ENCODE data around the gene RSPH9. TPM values are rescaled to one million over a fixed set of nuclear protein-coding genes. Genes with fewer than 3 reads are reported as not detected.
"Not testable (repeated sequence)": the region's sequence is repeated elsewhere in the genome, so short reads cannot be mapped to it uniquely, and the experiment has no call there.

RSPH9 gene
- total and polyA plus RNA-seq, 7 experiments from 2014 or later, result 0.96 to 1.1 TPM; not detected in 5

DNA sequence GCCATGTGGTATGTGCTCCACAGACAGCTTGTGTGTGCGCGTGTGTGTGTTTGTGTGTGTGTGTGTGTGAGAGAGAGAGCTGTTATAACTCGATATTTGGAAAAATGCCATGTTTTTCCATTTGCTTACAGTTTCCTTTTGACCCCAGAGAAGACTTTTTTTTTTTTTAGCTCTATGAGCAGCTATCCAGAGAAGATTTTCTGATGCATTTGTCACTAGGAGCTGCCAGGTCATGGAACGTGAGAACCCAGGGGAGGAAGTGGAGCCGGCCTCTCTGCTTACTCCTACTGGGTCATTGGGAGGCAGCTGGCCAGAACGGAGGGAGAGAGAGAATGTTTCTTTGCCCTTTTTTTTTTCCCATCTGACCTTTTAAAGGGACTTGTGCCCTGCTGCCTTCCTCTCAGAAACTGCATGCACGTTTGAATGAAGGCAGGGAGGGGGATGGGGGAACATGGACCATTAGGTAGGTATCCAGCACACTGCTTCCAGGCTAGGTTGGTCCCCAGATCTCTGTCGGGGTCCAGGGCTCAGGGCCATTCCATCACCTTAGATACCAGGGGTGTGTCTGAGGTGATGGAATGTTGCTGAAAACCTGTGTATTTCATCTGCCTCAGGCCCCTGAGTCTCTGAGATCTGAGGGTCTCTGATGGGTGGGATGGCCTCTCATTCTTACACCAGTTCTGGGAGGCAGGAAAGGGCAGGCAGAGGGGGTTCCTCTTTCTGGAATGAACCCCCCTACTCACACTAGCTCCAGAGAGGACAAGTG lies 53.9 kb downstream of the RSPH9 start:
- no peak for ATAC-seq
- Mint-ChIP-seq H3K9me3 (peaks cover 0 to 2% (median 0%) of the 10 kb centered on the region in 11 donors), H3K27ac (no peak overlapping the region), H3K27me3 (peaks cover 6 to 35% (median 22%) of the 10 kb centered on the region in 5 donors), H3K36me3 (no peaks in the 10 kb centered on the region), H3K4me1 (peaks cover 0 to 3% (median 0%) of the 10 kb centered on the region in 7 donors), H3K4me3 (no peak overlapping the region)
- ChIA-PET CTCF (no interaction called here), POLR2A (interaction anchor here (0.6 kb wide), 1 partner anchor 431 kb away, joined by 3 read pairs; no protein-coding TSS in a partner anchor)
- no peaks in the 10 kb centered on the region for H3K9me3 ChIP-seq (ENCODE audit: control insufficient read depth in 2 of 3, low read length in 3 of 3)
- H3K4me3 ChIP-seq (ENCODE audit: low read length), result no peak overlapping the region
- H3K27ac ChIP-seq (ENCODE audit: low read depth, low read length), result no peak overlapping the region
- no peaks in the 10 kb centered on the region for H3K4me1 ChIP-seq (ENCODE audit: control insufficient read depth in 2 of 2, insufficient read depth in 2 of 2, low read length in 2 of 2)
- no peaks in the 10 kb centered on the region for H3K27me3 ChIP-seq (ENCODE audit: control insufficient read depth in 2 of 2, insufficient read depth in 2 of 2, low read length in 2 of 2)
- no peaks in the 10 kb centered on the region for H3K36me3 ChIP-seq (ENCODE audit: control insufficient read depth in 2 of 3, insufficient read depth in 3 of 3, low read length in 3 of 3)
- no peak for DNase-seq
- intact Hi-C loops (cut with micrococcal nuclease), result no loop called here

DNA sequence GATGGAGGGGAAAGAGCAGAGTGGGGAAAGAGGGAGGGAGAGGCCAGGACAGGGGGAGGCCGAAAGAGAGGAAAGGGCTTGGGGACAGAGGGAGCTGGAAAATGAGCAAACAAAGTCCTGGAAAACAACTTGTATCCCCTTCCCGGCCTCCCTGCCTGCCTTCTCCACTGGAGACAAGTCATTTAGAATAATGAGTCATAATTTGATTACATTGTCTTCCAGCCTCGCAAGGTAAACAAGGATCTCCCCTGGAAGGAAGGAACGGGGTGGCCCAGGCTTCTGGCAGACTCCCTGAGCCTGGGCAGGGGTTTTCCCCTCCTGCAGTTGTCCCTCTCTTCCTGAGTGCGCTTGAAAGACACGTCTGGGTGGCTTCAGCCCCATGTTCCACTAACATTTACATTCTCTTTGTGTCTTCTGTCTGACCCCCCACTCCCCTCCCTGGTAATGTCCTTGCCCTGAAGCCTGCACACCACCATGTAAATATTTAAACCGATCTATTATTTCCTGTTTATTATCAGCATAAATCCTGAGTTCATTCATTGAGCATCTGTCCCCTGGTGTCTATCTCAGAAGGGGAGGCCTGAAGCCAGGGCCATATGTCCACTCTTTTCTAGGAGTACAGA lies 54.8 kb downstream of the RSPH9 start:
- Mint-ChIP-seq H3K4me3 (no peak overlapping the region), H3K27ac (no peak overlapping the region), H3K4me1 (peaks cover 0 to 3% (median 0%) of the 10 kb centered on the region in 7 donors), H3K9me3 (peaks cover 0 to 2% (median 0%) of the 10 kb centered on the region in 11 donors), H3K36me3 (no peaks in the 10 kb centered on the region), H3K27me3 (peaks cover 6 to 34% (median 19%) of the 10 kb centered on the region in 5 donors)
- Histone ChIP-seq H3K27ac (ENCODE audit: low read depth, low read length) (no peak overlapping the region), H3K4me1 (ENCODE audit: control insufficient read depth in 2 of 2, insufficient read depth in 2 of 2, low read length in 2 of 2) (no peaks in the 10 kb centered on the region), H3K4me3 (ENCODE audit: low read length) (no peak overlapping the region), H3K9me3 (ENCODE audit: control insufficient read depth in 2 of 3, low read length in 3 of 3) (no peaks in the 10 kb centered on the region), H3K36me3 (ENCODE audit: control insufficient read depth in 2 of 3, insufficient read depth in 3 of 3, low read length in 3 of 3) (no peaks in the 10 kb centered on the region), H3K27me3 (ENCODE audit: control insufficient read depth in 2 of 2, insufficient read depth in 2 of 2, low read length in 2 of 2) (no peaks in the 10 kb centered on the region)
- intact Hi-C loops (cut with micrococcal nuclease), result no loop called here
- DNase-seq, result no peak
- ChIA-PET CTCF (no interaction called here), POLR2A (no interaction called here)
- no peak for ATAC-seq

DNA sequence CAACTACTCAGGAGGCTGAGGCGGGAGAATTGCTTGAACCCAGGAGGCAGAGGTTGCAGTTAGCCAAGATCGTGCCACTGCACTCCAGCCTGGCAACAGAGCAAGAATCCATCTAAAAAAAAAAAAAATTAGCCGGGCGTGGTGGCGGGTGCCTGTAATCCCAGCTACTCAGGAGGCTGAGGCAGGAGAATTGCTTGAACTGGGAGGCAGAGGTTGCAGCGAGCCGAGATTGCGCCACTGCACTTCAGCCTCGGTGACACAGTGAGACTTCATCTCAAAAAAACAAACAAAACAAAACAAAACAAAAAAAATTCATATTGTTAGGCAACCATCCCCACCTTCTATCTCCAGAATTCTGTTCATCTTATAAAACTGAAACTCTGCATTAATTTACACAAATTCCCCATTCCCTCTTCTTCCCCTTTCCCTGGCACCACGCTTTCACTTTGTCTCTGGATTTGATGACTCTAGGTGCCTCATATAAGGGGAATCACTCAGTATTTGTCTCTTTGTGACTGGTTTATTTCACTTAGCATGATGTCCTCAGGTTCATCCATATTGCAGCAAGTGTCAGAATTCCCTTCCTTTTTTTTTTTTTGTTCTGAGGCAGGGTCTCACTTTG lies 56.2 kb downstream of the RSPH9 start:
- H3K4me3 Mint-ChIP-seq; H3K9me3 ChIP-seq (ENCODE audit: control insufficient read depth in 2 of 3, low read length in 3 of 3); intact Hi-C loops (cut with micrococcal nuclease); ATAC-seq; H3K27ac ChIP-seq (ENCODE audit: low read depth, low read length); H3K9me3 Mint-ChIP-seq; POLR2A ChIA-PET; DNase-seq; H3K27ac Mint-ChIP-seq; H3K36me3 Mint-ChIP-seq; H3K4me1 ChIP-seq (ENCODE audit: control insufficient read depth in 2 of 2, insufficient read depth in 2 of 2, low read length in 2 of 2); H3K27me3 ChIP-seq (ENCODE audit: control insufficient read depth in 2 of 2, insufficient read depth in 2 of 2, low read length in 2 of 2); CTCF ChIA-PET; H3K4me1 Mint-ChIP-seq; H3K36me3 ChIP-seq (ENCODE audit: control insufficient read depth in 2 of 3, insufficient read depth in 3 of 3, low read length in 3 of 3); H3K4me3 ChIP-seq (ENCODE audit: low read length): not testable (repeated sequence)
- peaks cover 12 to 39% (median 20%) of the 10 kb centered on the region in 5 donors for H3K27me3 Mint-ChIP-seq

DNA sequence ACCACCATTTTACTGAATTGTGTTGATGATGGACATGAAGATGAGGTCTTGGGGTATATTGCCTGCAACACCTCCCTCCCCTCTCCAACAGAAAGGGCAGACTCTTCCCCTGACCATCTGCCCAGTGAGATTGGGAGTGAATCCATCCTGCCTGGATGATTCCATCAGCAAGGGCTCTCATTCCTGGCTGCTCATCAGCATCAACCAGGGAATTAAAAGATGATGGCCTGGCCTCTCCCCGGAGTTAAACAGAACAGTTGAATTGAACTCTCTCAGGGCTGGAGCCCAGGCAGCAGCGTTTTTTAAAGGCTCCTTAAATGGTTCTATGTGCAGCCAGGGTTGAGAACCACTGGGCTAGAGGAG lies 57.3 kb downstream of the RSPH9 start:
- CTCF ChIA-PET, result no interaction called here
- DNase-seq, result no peak
- Histone ChIP-seq H3K4me3 (ENCODE audit: low read length) (no peak overlapping the region), H3K4me1 (ENCODE audit: control insufficient read depth in 2 of 2, insufficient read depth in 2 of 2, low read length in 2 of 2) (no peaks in the 10 kb centered on the region), H3K27ac (ENCODE audit: low read depth, low read length) (no peak overlapping the region), H3K9me3 (ENCODE audit: control insufficient read depth in 2 of 3, low read length in 3 of 3) (no peaks in the 10 kb centered on the region), H3K27me3 (ENCODE audit: control insufficient read depth in 2 of 2, insufficient read depth in 2 of 2, low read length in 2 of 2) (no peaks in the 10 kb centered on the region), H3K36me3 (ENCODE audit: control insufficient read depth in 2 of 3, insufficient read depth in 3 of 3, low read length in 3 of 3) (no peaks in the 10 kb centered on the region)
- Mint-ChIP-seq H3K4me3 (no peak overlapping the region), H3K4me1 (peaks cover 0 to 11% (median 0%) of the 10 kb centered on the region in 7 donors), H3K9me3 (peaks cover 0 to 2% (median 0%) of the 10 kb centered on the region in 11 donors), H3K36me3 (no peaks in the 10 kb centered on the region), H3K27me3 (peaks cover 23 to 47% (median 25%) of the 10 kb centered on the region in 5 donors), H3K27ac (no peak overlapping the region)
- intact Hi-C loops (cut with micrococcal nuclease), result no loop called here
- POLR2A ChIA-PET, result no interaction called here
- no peak for ATAC-seq

DNA sequence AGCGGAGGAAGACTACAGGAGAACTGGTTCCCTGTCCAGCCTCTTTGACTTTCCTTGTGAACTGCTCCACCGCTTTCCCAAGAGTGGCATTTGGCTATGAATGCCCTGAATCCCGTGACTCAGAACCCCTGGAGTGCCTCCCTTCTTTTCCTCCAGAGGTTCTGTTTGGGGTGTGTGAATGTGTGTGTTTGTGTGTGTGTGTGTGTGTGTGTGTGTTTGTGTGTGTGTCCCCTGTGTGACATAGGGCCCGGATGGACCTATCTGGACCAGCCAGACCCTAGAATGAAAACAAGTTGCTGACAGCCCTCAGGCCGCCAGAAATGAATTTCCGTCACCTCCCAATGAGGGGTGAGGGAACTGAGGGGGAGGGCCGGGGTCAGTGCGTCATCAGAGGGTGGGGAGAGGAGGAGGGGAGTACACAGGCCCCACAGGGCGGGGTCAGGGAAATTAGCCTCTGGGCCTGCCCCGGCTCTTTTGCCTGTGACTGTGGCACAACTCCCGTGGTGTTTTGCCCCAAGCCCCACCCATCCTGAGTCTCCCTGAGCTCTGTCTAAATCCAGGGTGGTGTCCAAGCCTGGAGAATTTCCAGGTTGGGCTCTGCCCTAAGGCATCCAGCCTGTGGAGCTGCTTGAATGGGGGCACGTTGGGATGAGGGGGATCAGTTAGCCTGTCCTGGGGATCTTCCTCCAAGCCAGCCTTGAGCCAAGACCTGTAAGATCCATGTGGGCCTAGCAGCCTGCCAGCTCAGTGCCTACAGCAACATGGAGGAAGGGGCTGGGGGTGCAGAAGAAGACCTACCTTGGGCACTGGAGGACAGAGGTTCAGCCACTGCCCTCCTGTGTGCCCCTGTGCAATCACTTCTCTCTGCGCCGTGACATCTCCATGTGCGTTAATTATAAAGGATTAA lies 58.0 kb downstream of the RSPH9 start:
- Histone ChIP-seq H3K4me1 (ENCODE audit: control insufficient read depth in 2 of 2, insufficient read depth in 2 of 2, low read length in 2 of 2) (no peaks in the 10 kb centered on the region), H3K9me3 (ENCODE audit: control insufficient read depth in 2 of 3, low read length in 3 of 3) (no peaks in the 10 kb centered on the region), H3K36me3 (ENCODE audit: control insufficient read depth in 2 of 3, insufficient read depth in 3 of 3, low read length in 3 of 3) (no peaks in the 10 kb centered on the region), H3K4me3 (ENCODE audit: low read length) (no peak overlapping the region), H3K27ac (ENCODE audit: low read depth, low read length) (no peak overlapping the region), H3K27me3 (ENCODE audit: control insufficient read depth in 2 of 2, insufficient read depth in 2 of 2, low read length in 2 of 2) (no peaks in the 10 kb centered on the region)
- H3K4me1 Mint-ChIP-seq, result peaks cover 0 to 11% (median 0%) of the 10 kb centered on the region in 7 donors
- ChIA-PET POLR2A (interaction anchor here (0.6 kb wide), 1 partner anchor 105 kb away, joined by 3 read pairs; no protein-coding TSS in a partner anchor), CTCF (no interaction called here)
- H3K4me3 Mint-ChIP-seq, result peak overlapping the region in 1 of 10 donors; percentile 29
- no peak overlapping the region for H3K27ac Mint-ChIP-seq
- H3K27me3 Mint-ChIP-seq, result peaks cover 24 to 45% (median 25%) of the 10 kb centered on the region in 5 donors
- ATAC-seq (peak; percentile 85), DNase-seq (no peak)
- intact Hi-C loops (cut with micrococcal nuclease), result no loop called here
- H3K36me3 Mint-ChIP-seq, result no peaks in the 10 kb centered on the region
- peaks cover 0 to 2% (median 0%) of the 10 kb centered on the region in 11 donors for H3K9me3 Mint-ChIP-seq

All from naive thymus-derived CD4-positive, alpha-beta T cell (primary cell).